NCI-H146 (cell line): ENCODE results near the gene EIF2S3B.

Experiments
- DNase-seq: peaks from one replicate; lab custom pipeline; 2025; lab: John Stamatoyannopoulos, UW

Gene EIF2S3B

DNA sequence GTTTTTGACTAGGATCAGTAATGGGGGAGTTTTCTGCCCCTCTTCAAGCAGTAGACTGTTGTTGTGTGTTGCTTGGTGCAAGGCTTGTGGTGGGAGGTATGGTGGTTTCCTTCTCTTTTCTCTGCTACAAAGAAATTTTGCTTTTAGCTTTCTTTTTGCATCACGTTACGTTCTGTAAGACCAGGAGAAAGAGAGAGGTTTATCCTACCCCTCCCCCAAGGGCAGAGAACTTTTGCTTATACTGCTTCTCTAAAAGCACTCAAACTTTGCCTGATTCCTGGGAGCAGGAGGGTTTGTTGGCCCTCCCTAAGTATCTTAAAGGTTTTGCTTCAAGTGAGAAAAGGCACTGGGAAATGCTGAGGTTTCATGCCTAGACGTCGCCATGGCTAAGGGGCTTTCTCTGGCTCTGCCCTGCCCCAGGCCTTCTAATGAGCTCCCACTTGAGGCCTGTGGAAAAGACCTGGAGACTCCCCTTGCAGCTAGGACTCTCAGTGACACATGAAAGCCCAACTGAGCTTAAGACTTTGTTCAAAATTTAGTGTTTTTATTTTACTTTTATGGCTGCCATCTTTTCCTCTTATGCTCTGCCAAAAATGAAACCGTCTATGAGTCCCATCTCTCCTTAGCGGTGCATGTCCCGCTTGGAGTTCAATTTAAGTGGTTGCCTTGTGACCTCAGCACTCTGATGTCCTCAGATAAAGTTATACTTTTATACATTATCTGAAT lies 49.2 kb downstream of the EIF2S3B start:
- DNase-seq = no peak

DNA sequence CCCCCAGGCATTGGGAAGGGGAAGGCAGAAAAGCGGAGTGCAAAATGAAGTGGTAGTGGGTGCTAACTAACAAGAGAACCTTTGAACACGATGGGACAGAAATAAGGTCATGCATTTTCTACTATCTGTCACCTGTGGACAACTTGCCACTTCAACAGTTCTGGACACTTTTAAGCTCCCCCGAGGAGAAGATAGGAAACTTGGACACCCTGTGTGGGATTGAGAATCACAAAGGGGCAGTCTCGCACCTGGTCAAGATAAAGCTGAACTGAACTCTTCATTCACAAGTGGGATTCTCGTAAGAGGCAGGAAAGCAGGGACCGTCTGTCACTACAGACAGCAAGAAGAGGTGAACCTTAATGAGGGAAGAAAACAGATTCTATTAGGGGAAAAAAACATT lies 51.6 kb downstream of the EIF2S3B start:
- no peak for DNase-seq

DNA sequence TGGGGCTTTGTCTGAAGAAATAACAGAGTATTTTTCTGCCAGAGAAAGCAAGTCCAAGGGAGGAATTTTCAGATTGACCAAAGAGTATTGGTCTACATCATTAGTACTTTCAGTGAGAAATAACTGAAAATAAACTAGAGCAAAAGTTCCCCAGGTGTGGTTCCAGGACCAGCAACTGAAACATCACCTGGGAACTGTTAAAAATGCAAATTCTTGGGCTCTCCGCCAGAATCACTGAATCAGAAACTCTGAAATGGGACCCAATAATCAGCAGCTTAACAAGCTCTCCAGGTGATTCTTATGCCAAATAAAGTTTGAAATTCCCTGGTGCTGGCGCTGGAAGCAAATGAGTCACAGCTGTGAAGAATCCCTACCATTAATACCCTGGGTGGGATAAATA lies 52.1 kb downstream of the EIF2S3B start:
- DNase-seq = no peak
